ENCODE data around the gene ZNF397.
A peak's percentile ranks its signal among the peaks of the same experiment; 100 is the strongest.

ZNF397 gene

GRCh38 chr18:35223797-35224196 lies 17.0 kb upstream of the ZNF397 start:
- no peak for ATAC-seq
- TF ChIP-seq RARB (CRISPR knock-in tag; IDR thresholded peaks at IDR 0.05) (no peak), ARNTL (CRISPR knock-in tag; IDR thresholded peaks at IDR 0.05; ENCODE audit: borderline replicate concordance, low read depth) (no peak), ZFP30 (CRISPR knock-in tag; IDR thresholded peaks at IDR 0.05) (no peak), ZC3H10 (CRISPR knock-in tag; IDR thresholded peaks at IDR 0.05) (no peak), ZNF70 (CRISPR knock-in tag; IDR thresholded peaks at IDR 0.05) (no peak), PATZ1 (CRISPR knock-in tag; IDR thresholded peaks at IDR 0.05; ENCODE audit: borderline replicate concordance) (no peak), SNAI2 (CRISPR knock-in tag; IDR thresholded peaks at IDR 0.05) (no peak), ESRRG (CRISPR knock-in tag; IDR thresholded peaks at IDR 0.05) (no peak), ZNF565 (CRISPR knock-in tag; conservative IDR thresholded peaks at IDR 0.05; ENCODE audit: low read depth) (no peak), ZNF8 (CRISPR knock-in tag; IDR thresholded peaks at IDR 0.05) (no peak), POU6F1 (CRISPR knock-in tag; IDR thresholded peaks at IDR 0.05; ENCODE audit: borderline replicate concordance, low read depth) (no peak), ZFP3 (CRISPR knock-in tag; IDR thresholded peaks at IDR 0.05) (no peak), BACH2 (CRISPR knock-in tag; IDR thresholded peaks at IDR 0.05; ENCODE audit: borderline replicate concordance) (no peak), TOX (CRISPR knock-in tag; IDR thresholded peaks at IDR 0.05; ENCODE audit: borderline replicate concordance) (no peak), ISL1 (CRISPR knock-in tag; IDR thresholded peaks at IDR 0.05) (no peak), GLIS3 (CRISPR knock-in tag; IDR thresholded peaks at IDR 0.05) (no peak), TCF4 (CRISPR knock-in tag; IDR thresholded peaks at IDR 0.05; ENCODE audit: borderline replicate concordance) (no peak)
- TF ChIP-seq, protein P1, sequence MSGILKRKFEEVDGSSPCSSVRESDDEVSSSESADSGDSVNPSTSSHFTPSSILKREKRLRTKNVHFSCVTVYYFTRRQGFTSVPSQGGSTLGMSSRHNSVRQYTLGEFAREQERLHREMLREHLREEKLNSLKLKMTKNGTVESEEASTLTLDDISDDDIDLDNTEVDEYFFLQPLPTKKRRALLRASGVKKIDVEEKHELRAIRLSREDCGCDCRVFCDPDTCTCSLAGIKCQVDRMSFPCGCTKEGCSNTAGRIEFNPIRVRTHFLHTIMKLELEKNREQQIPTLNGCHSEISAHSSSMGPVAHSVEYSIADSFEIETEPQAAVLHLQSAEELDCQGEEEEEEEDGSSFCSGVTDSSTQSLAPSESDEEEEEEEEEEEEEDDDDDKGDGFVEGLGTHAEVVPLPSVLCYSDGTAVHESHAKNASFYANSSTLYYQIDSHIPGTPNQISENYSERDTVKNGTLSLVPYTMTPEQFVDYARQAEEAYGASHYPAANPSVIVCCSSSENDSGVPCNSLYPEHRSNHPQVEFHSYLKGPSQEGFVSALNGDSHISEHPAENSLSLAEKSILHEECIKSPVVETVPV (CRISPR knock-in tag; IDR thresholded peaks at IDR 0.05): no peak

- no peak for ATAC-seq
- TF ChIP-seq SNAI2 (CRISPR knock-in tag; IDR thresholded peaks at IDR 0.05): no peak
- TF ChIP-seq PATZ1 (CRISPR knock-in tag; IDR thresholded peaks at IDR 0.05; ENCODE audit: borderline replicate concordance): no peak
- no peak for TF ChIP-seq ZNF70 (CRISPR knock-in tag; IDR thresholded peaks at IDR 0.05)
- TF ChIP-seq TSHZ2 (CRISPR knock-in tag; IDR thresholded peaks at IDR 0.05): no peak
- no peak for TF ChIP-seq ISL1 (CRISPR knock-in tag; IDR thresholded peaks at IDR 0.05)
- TF ChIP-seq ARNTL (CRISPR knock-in tag; IDR thresholded peaks at IDR 0.05; ENCODE audit: borderline replicate concordance, low read depth): no peak
- no peak for TF ChIP-seq CSDC2 (CRISPR knock-in tag; IDR thresholded peaks at IDR 0.05)
Observed at GRCh38 chr18:35227254-35227653, 13.6 kb upstream of the ZNF397 start.

- ATAC-seq: peak; percentile 92
- 0 out of 2 replicates have a peak, but pooled peaks have one; percentile 24 for TF ChIP-seq TCF4 (CRISPR knock-in tag; IDR thresholded peaks at IDR 0.05; ENCODE audit: borderline replicate concordance)
- TF ChIP-seq SNAI2 (CRISPR knock-in tag; IDR thresholded peaks at IDR 0.05): no peak
Observed at GRCh38 chr18:35231052-35231451, 9.8 kb upstream of the ZNF397 start.

Data from SK-N-SH treated with all-trans-retinoic acid at 6 μM for 48 hours (cell line).